PC-9 (cell line): ENCODE data around the gene TMEM109.

ENCODE experiments used
- CTCF ChIP-seq: fragments of 200-600 bp; sonication (generic); conservative IDR thresholded peaks from 2 replicates; pipeline ENCODE4 v1.6.1; 2017; ENCODE audit warnings: mixed run types, antibody characterized with exemption, mild to moderate bottlenecking, moderate library complexity
- EZH2 ChIP-seq: fragments of 200-600 bp; sonication (generic); IDR thresholded peaks from 2 replicates; pipeline ENCODE4 v1.8.0; 2017; ENCODE audit warnings: antibody characterized with exemption, low read depth

DNA sequence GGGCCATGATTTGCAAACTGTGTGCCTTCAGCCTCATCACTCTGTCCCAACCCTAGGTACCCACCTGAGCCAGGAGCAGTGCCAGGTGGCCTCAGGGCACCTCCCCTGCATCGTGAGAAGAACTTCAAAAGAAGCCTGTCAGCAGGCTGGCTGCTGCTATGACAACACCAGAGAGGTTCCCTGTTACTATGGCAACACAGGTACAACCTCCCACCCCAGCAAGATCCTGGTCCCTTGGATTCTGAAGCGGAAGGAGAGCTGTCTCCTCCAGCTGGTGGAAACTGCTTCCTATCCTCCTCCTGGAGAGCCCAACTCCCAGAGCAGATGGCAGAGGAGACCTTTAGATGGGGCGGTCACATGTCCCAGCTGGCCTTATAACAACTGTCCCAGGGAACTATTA, 43.7 kb upstream of the TMEM109 start:
- TF ChIP-seq CTCF (no peak), EZH2 (no peak)
